Urinary bladder (tissue), 4 donors: Measurements from ENCODE around the gene WFS1. TPM values are rescaled to one million over a fixed set of nuclear protein-coding genes. Genes with fewer than 3 reads are reported as not detected.

Experiments
- DNase-seq: peaks from one replicate; pipeline ENCODE4 v3.0.0-alpha.2; 2015; ENCODE audit errors: extremely low spot score
- H3K27ac ChIP-seq: one replicate; pipeline ENCODE4 v1.5.1; 2013; ENCODE audit warnings: low read depth, mild to moderate bottlenecking, moderate library complexity
- H3K36me3 ChIP-seq: one replicate; pipeline ENCODE4 v1.6.1; 2013; ENCODE audit warnings: mild to moderate bottlenecking, moderate library complexity; ENCODE audit not compliant: insufficient read depth
- H3K4me1 ChIP-seq: one replicate; pipeline ENCODE4 v1.6.1; 2013; ENCODE audit warnings: mild to moderate bottlenecking, moderate library complexity; ENCODE audit not compliant: insufficient read depth
- H3K4me3 ChIP-seq: one replicate; pipeline ENCODE4 v1.5.1; 2013; ENCODE audit warnings: low read depth, low read length
- WGBS: extraction: QIAGEN DNeasy Blood & Tissue Kit; methylation state at CpG from one replicate; pipeline ENCODE4 v1.1.7; 2013; 5-methylcytosine and 5-hydroxymethylcytosine counted together
- polyA plus RNA-seq: library from polyadenylated mRNA; stranded (reverse); fragments of 200-250 nt; gene quantifications from one replicate; pipeline ENCODE4 v1.2.3, GENCODE V29; 2013
- total RNA-seq: library from RNA; depleted of rRNA; stranded (reverse); fragments of >200 nt; gene quantifications from one replicate; pipeline ENCODE4 v1.2.3, GENCODE V29; 2014
- donor health status: healthy with polysubstance abuse.
- donor health status: healthy.

Gene WFS1
- total and polyA plus RNA-seq, 2 donors, result 20.5 to 85.3 TPM

DNA sequence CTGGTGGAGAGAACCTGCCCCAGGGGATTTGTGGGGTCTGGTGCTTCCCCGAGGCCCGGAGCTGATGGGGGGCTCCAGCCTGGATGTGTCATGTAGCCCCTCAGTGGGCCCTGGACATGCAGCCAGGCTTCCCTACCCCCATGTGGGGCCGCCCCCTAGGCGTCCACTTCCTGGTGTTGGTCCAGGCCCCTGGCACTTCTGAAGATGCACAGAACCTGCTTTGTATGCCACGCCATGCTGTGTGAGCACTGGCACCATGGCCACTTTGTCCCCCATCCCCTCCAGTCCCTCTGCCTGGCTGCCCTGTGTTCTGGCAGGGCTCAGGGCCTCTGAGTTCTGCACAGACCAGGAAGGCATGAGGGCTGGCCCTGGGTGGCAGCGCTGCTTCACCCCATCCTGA lies 29.2 kb downstream of the WFS1 start:
- DNase-seq, result no peak
- Histone ChIP-seq H3K27ac (no peak overlapping the region), H3K4me3 (no peak overlapping the region), H3K4me1 (no peaks in the 10 kb centered on the region), H3K36me3 (no peaks in the 10 kb centered on the region)
- WGBS, result 90% methylated on average over 6 of the region's 6 CpGs

DNA sequence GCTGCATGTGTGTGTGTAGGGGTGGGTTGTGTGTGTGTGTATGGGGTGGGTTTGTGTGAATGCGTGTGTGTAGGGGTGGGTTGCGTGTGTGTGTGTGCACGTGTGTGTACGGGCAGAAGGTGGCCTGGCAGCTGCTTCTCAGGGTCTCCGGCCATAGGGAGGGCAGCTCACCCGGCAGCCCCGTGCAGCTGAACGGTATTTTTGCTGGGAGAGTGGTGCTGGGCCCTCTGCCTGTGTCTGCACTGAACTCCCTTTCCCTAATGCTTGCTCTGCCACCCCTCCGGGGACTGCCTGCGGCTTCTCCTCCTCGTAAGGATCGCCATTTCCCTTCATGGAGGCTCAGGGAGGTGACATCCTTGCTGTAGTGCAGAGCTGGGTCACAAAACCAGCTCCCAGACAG lies 30.2 kb downstream of the WFS1 start:
- WGBS, result 86% methylated on average over 12 of the region's 12 CpGs
- H3K36me3 ChIP-seq, result no peaks in the 10 kb centered on the region
- no peak for DNase-seq

DNA sequence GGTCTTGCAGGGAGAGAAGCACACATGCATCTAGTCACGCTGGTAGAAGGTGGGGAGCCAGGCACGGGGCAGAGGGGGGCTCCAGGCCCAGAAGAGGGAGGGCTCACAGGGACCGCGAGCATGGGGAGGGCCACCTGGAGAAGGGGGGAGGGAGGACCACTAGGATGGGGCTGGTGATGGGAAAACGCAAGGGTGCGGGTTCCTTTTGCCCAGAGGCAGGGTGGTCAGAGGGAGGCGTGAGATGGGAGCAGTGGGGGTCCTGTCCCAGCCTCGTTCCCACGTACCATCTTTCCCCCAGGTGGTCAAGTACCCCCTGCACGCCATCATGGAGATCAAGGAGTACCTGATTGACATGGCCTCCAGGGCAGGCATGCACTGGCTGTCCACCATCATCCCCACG lies 30.7 kb downstream of the WFS1 start:
- H3K4me1 ChIP-seq, result no peaks in the 10 kb centered on the region
- WGBS, result 90% methylated on average over 11 of the region's 11 CpGs
- H3K4me3 ChIP-seq, result no peak overlapping the region
- no peaks in the 10 kb centered on the region for H3K36me3 ChIP-seq
- DNase-seq, result no peak
- H3K27ac ChIP-seq, result no peak overlapping the region

More for the DNA sequence above, 30.2 kb downstream of the WFS1 start:
- H3K27ac ChIP-seq, result no peak overlapping the region
- H3K4me1 ChIP-seq, result no peaks in the 10 kb centered on the region
- H3K4me3 ChIP-seq, result no peak overlapping the region

DNA sequence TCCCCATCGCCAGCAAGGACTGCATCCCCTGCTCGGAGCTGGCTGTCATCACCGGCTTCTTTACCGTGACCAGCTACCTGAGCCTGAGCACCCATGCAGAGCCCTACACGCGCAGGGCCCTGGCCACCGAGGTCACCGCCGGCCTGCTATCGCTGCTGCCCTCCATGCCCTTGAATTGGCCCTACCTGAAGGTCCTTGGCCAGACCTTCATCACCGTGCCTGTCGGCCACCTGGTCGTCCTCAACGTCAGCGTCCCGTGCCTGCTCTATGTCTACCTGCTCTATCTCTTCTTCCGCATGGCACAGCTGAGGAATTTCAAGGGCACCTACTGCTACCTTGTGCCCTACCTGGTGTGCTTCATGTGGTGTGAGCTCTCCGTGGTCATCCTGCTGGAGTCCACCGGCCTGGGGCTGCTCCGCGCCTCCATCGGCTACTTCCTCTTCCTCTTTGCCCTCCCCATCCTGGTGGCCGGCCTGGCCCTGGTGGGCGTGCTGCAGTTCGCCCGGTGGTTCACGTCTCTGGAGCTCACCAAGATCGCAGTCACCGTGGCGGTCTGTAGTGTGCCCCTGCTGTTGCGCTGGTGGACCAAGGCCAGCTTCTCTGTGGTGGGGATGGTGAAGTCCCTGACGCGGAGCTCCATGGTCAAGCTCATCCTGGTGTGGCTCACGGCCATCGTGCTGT lies 31.5 kb downstream of the WFS1 start:
- 96% methylated on average over 35 of the region's 35 CpGs for WGBS
- H3K36me3 ChIP-seq, result no peaks in the 10 kb centered on the region

DNA sequence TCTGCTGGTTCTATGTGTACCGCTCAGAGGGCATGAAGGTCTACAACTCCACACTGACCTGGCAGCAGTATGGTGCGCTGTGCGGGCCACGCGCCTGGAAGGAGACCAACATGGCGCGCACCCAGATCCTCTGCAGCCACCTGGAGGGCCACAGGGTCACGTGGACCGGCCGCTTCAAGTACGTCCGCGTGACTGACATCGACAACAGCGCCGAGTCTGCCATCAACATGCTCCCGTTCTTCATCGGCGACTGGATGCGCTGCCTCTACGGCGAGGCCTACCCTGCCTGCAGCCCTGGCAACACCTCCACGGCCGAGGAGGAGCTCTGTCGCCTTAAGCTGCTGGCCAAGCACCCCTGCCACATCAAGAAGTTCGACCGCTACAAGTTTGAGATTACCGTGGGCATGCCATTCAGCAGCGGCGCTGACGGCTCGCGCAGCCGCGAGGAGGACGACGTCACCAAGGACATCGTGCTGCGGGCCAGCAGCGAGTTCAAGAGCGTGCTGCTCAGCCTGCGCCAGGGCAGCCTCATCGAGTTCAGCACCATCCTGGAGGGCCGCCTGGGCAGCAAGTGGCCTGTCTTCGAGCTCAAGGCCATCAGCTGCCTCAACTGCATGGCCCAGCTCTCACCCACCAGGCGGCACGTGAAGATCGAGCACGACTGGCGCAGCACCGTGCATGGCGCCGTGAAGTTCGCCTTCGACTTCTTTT lies 32.2 kb downstream of the WFS1 start:
- H3K27ac ChIP-seq, result no peak overlapping the region
- no peak for DNase-seq
- WGBS, result 97% methylated on average over 55 of the region's 55 CpGs
- no peaks in the 10 kb centered on the region for H3K36me3 ChIP-seq
- H3K4me1 ChIP-seq, result no peaks in the 10 kb centered on the region
- H3K4me3 ChIP-seq, result no peak overlapping the region

More for the DNA sequence above, 31.5 kb downstream of the WFS1 start:
- DNase-seq, result no peak
- no peak overlapping the region for H3K4me3 ChIP-seq
- no peaks in the 10 kb centered on the region for H3K4me1 ChIP-seq
- H3K27ac ChIP-seq, result no peak overlapping the region

DNA sequence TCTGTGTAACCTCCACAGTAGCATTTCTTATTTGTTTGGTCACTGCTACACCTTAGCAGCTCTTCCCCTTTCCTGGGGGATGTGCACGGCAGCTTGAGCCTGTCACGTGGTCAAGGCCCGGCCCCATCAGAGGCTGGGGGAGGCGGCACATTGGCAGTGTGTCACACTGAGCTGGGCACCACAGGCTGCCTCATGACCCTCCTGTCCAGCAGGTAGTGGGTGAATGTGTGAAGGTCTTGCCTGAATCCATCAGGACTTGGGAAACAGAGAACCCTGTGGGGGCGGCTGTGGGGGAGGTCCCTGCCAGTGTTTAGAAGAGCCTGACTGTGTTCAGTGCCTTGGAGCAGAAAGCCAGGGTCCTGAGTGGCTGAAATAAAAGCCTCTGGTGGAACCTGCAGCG lies 33.2 kb downstream of the WFS1 start:
- Histone ChIP-seq H3K4me3 (no peak overlapping the region), H3K27ac (no peak overlapping the region), H3K36me3 (no peaks in the 10 kb centered on the region), H3K4me1 (no peaks in the 10 kb centered on the region)
- 81% methylated on average over 6 of the region's 6 CpGs for WGBS
- DNase-seq, result no peak

DNA sequence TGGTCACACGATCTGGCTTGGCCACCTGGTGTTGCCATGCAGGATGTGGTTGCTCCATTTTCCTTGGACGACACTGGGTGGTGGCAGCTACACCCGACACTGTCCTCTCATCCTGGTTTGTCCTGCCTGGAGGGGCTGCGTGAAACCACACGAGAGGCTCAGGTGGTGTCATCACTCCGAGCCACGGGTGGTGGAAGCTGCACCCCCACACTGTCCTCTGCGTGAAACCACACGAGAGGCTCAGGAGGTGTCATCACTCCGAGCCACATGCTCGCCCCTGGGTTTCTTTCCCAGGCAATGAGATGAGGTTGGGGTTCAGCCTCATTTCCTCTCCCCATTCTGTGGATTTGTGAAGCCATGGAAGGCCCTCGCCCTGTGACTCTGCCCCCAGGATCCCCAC lies 34.3 kb downstream of the WFS1 start:
- WGBS, result 89% methylated on average over 12 of the region's 12 CpGs

DNA sequence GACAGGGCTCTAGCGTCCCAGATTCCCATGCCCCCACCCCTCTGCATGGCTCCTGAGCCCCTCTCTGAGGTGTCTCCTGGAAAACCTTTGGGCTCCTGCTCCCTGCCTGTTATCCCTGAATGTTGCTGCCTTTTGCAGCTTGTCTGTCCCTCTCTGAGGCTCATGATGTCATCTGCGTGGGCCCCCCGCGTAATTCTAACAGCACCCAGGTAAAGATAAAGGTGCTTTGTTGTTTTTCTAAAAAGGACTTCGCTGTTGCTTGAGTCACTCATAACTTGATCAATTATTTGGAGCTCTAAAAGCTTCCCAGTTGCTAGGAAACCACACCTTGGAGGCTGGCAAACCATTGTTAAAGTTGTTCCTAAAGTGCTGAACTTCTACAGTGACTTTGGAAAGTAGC lies 36.6 kb downstream of the WFS1 start:
- Histone ChIP-seq H3K4me1 (no peaks in the 10 kb centered on the region), H3K4me3 (no peak overlapping the region), H3K27ac (no peak overlapping the region), H3K36me3 (no peaks in the 10 kb centered on the region)
- 91% methylated on average over 5 of the region's 5 CpGs for WGBS
- DNase-seq, result no peak

More for the DNA sequence above, 34.3 kb downstream of the WFS1 start:
- DNase-seq, result no peak
- Histone ChIP-seq H3K4me1 (no peaks in the 10 kb centered on the region), H3K36me3 (no peaks in the 10 kb centered on the region), H3K4me3 (no peak overlapping the region), H3K27ac (no peak overlapping the region)

DNA sequence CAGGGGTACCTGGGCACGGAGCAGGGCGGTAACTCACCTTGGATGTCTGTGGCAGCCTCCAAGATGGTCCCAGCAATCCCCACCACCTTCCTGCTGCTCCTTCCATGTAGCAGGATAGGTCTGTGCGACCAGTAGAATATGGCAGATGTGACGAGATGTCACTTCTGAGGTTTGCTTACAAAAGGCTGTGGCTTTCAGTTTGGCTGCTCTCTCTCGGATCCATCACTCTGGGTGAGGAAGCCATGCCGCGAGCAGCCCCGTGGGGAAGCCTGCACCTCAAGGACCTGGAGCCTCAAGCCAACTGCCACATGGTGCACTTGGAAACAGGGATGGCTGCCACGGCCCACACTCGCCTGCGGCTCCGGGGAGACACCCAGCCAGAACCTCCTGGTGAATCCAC lies 37.6 kb downstream of the WFS1 start:
- no peaks in the 10 kb centered on the region for H3K4me1 ChIP-seq
- H3K4me3 ChIP-seq, result no peak overlapping the region
- 85% methylated on average over 12 of the region's 12 CpGs for WGBS
- H3K36me3 ChIP-seq, result no peaks in the 10 kb centered on the region
- H3K27ac ChIP-seq, result no peak overlapping the region
- no peak for DNase-seq

DNA sequence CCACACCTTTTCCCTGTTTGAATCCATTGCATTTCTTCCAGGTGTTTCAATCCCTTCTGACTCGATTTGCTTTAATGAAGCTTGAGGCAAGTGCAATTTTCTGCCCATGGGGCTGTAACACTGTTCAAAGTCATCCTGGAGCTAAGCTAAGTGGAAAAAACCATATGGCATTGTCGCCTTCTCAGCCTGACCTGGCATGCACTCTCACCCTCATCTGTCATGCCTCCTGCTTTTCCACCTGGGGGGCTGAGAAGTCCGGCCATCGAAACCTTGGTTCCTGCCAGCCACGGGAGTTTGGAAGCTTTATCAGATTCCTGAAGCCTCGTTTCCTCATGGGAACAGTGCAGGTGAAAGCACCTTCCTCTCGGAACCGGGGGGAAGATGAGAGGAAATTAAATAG lies 38.2 kb downstream of the WFS1 start:
- no peak overlapping the region for H3K4me3 ChIP-seq
- WGBS, result 85% methylated on average over 8 of the region's 8 CpGs
- no peaks in the 10 kb centered on the region for H3K36me3 ChIP-seq
- H3K27ac ChIP-seq, result no peak overlapping the region
- DNase-seq, result no peak
- no peaks in the 10 kb centered on the region for H3K4me1 ChIP-seq

DNA sequence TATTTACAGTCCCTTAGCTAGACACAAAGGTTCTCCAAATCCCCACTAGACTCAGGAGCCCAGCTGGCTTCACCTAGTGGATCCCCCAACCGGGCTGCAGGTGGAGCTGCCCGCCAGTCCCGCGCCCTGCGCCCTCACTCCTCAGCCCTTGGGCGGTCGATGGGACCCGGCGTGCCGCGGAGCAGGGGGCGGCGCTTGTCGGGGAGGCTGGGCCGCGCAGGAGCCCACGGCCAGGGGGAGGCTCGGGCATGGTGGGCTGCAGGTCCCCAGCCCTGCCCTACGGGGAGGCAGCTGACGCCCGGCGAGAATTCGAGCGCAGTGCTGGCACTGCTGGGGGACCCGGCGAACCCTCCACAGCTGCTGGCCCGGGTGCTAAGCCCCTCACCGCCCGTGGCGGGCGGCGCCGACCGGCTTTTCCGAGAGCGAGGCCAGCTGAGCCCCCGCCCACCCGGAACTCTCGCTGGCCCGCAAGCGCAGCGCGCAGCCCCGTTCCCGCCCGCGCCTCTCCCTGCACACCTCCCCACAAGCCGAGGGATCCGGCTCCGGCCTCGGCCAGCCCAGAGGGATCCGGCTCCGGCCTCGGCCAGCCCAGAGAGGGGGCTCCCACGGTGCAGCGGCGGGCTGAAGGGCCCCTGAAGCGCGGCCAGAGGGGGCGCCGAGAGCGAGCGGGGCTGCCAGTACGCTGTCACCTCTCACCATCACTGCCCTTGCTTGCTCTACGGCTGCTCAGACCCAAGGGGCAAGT lies 39.4 kb downstream of the WFS1 start:
- Histone ChIP-seq H3K27ac (no peak overlapping the region), H3K4me1 (no peaks in the 10 kb centered on the region), H3K36me3 (no peaks in the 10 kb centered on the region), H3K4me3 (peak overlapping the region; percentile 47)
- 4% methylated on average over 65 of the region's 65 CpGs for WGBS
- peak; percentile 2 for DNase-seq

DNA sequence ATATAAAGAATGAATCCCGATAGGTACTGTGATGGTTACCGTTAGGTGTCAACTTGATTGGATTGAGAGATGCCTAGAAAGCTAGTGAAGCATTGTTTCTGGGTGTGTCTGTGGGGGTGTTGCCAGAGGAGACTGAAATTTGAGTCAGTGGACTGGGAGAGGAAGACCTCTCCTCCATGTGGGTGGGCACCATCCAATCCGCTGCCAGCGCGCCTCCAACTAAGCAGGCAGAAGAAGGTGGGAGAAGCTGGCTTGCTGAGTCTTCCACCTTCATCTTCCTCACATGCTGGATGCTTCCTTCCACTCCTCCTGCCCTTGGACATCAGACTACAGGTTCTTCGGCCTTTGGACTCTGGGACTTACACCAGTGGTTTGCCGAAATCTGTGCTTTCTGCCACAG lies 40.1 kb downstream of the WFS1 start:
- WGBS, result 73% methylated on average over 7 of the region's 7 CpGs
- Histone ChIP-seq H3K27ac (no peak overlapping the region), H3K4me3 (no peak overlapping the region), H3K36me3 (no peaks in the 10 kb centered on the region), H3K4me1 (no peaks in the 10 kb centered on the region)
- DNase-seq, result no peak

DNA sequence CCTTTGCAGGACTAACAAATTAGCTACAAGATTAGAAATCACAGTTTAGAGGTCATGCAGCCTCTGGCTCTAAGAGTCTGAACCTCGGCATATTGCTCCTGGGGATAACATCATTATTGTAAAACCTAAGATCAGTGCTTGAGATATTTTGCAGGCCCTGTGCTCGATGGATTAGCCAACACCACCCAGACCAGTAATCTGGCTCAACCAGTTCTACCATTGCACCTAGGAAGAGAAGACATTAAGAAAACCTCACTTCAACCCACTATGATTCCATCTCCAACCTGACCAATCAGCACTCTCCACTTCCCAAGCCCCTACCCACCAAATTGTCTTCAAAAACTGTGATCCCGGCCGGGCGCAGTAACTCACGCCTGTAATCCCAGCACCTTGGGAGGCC lies 43.6 kb downstream of the WFS1 start:
- H3K27ac ChIP-seq, result no peak overlapping the region
- H3K4me1 ChIP-seq, result no peaks in the 10 kb centered on the region
- 77% methylated on average over 6 of the region's 6 CpGs for WGBS
- H3K4me3 ChIP-seq, result no peak overlapping the region
- peak; percentile 7 for DNase-seq
- no peaks in the 10 kb centered on the region for H3K36me3 ChIP-seq

DNA sequence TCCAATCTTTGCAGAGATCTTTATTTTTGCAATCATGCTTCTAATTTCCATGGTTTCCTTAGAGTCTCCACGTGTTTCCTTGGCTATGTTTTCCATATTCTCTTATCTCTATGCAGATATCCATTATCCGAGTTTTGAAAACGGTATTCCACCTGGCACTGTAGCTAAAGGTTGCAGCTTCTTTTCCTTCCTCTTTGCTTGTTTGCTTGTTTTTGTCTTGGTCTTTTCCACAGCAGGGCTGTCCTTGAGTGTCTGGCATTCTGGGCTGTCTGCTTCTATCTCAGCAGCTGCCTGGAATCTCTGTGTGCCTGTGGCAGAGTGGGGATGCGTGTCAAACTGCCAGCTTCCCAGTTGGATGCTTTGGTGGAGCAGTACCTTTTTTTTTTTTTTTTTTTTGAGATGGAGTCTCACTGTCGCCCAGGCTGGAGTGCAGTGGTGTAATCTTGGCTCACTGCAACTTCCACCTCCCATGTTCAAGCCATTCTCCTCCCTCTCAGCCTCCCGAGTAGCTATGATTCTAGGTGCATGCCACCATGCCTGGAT lies 46.9 kb downstream of the WFS1 start:
- Histone ChIP-seq H3K4me1 (no peaks in the 10 kb centered on the region), H3K27ac (no peak overlapping the region), H3K36me3 (no peaks in the 10 kb centered on the region), H3K4me3 (no peak overlapping the region)
- 49% methylated on average over 6 of the region's 6 CpGs for WGBS
- DNase-seq, result no peak
